PC-3 (cell line): ENCODE results near the gene C16orf96.

Experiments
- EZH2phosphoT487 ChIP-seq: fragments of 300-600 bp; sonication (generic); IDR thresholded peaks from 2 replicates; pipeline ENCODE4 v1.6.1; 2018; ENCODE audit warnings: mild to moderate bottlenecking, antibody characterized with exemption, low read length, borderline replicate concordance
- TF ChIP-seq, protein P1 (sequence below): fragments of 300-600 bp; sonication (generic); conservative IDR thresholded peaks from 2 replicates; pipeline ENCODE4 v1.5.1; 2017; ENCODE audit warnings: antibody characterized with exemption, low read depth, mild to moderate bottlenecking, low read length

DNA sequence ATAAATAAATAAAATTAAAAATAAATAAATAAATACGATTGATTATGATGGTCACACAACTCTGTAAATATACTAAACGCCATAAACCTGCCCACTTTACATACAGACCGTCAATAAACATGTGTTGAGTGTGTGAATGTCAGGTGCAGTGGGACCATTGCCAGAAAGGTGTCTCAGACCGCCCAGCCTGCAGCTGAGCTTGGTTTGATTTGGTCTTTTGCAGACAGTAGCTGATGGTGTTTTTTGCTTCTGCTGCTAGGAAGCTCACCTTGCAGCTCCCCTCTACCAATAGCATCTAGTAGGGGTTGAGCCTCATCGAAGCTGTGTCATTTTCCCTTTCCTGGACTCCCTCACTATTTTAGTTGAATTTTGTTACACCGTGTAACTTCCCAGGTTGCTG, 35.1 kb downstream of the C16orf96 start:
- TF ChIP-seq, protein P1, sequence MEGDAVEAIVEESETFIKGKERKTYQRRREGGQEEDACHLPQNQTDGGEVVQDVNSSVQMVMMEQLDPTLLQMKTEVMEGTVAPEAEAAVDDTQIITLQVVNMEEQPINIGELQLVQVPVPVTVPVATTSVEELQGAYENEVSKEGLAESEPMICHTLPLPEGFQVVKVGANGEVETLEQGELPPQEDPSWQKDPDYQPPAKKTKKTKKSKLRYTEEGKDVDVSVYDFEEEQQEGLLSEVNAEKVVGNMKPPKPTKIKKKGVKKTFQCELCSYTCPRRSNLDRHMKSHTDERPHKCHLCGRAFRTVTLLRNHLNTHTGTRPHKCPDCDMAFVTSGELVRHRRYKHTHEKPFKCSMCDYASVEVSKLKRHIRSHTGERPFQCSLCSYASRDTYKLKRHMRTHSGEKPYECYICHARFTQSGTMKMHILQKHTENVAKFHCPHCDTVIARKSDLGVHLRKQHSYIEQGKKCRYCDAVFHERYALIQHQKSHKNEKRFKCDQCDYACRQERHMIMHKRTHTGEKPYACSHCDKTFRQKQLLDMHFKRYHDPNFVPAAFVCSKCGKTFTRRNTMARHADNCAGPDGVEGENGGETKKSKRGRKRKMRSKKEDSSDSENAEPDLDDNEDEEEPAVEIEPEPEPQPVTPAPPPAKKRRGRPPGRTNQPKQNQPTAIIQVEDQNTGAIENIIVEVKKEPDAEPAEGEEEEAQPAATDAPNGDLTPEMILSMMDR: no peak
- no peak for TF ChIP-seq EZH2phosphoT487
